ENCODE data around the gene PRR14.
A peak's percentile ranks its signal among the peaks of the same experiment; 100 is the strongest.

Gene PRR14

GRCh38 chr16:30660424-30661261, 9.9 kb downstream of the PRR14 start:
- peak; percentile 71 for DNase-seq

DNA sequence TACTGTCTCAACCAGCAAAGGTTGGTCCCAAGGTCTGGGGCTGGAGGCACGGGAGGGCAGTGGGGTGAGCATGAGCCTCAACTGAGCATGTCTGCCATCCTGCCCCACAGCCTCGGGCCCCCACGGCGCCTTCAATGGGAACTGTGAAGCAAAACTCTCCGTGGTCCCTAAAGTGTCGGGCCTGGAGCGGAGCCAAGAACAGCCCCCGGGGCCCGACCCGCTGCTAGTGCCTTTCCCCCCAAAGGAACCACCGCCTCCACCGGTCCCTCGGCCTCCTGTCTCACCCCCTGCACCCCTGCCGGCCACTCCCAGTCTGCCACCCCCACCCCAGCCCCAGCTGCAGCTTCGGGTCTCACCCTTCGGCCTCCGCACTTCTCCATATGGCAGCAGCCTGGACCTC, 11.7 kb downstream of the PRR14 start:
- DNase-seq, result no peak

DNA sequence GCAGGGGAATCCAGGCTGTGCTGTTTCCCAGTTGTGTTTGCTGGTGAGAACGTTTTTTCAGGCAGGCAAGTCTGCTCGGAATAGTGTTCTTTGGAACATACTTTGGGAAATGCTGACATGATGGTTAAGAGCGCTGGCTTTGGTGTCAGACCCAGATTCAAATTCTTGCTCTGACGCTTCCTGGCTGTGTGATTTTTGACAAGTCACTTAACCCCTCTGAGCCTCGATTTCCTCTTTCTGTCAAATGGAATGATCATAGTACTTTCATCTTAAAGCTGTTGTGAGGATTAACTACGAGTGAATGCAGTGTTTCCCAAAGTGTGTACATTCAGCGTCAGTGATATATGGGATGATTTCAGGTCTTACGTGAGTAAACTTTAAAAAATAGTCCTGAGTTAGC, 12.3 kb downstream of the PRR14 start:
- no peak for DNase-seq

DNA sequence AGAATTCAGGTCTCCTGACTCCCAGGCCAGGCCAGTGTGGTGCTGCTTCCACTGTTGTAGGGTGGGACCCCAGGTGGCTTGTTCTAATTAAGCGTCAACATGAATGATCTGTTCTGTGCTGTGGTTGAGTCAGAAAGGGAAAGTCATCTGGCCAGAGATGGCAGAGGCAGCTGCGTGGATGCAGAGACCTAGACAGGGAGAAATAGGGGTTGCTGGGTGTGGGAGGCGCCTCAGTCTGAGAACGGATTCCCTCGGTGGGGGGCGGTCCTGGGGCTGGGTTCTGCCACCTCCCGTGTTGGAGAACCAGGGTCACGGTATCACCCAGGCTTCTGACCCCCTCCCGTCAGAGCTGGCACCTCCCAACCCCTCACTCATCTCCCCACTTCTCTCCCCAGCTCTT, 13.1 kb downstream of the PRR14 start:
- DNase-seq, result no peak

- no peak for DNase-seq
Observed at GRCh38 chr16:30664616-30665109, 13.9 kb downstream of the PRR14 start.

DNA sequence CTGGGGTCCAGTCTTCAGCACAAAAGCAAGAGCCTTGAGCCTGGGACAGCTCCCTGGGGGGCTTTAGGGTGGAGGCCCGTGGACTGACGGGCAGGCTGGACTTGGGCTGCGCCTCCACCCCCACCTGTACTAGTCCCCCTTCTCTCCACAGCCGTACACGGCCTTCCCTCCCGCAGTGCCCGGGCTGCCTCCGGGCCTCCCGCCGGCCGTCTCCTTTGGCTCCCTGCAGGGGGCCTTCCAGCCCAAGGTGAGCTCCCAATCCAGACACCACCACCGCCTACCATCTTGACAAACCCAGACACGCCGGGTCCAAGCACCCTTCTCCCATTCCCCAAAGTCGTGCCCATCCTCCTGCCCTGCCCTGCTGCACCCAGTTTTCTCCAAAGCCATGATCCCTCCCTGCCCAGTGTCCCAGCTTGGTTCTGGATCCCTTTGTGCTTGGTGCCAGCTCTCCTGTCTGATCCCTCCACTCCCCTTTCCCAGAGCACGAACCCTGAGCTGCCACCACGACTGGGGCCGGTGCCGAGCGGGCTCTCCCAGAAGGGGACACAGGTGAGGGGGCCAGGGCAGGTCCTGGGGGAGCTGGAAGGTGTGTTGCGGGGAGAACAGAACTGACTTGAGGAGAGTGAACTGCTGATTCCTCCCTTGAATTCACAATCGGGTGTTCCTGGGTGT, 14.5 kb downstream of the PRR14 start:
- no peak for DNase-seq

DNA sequence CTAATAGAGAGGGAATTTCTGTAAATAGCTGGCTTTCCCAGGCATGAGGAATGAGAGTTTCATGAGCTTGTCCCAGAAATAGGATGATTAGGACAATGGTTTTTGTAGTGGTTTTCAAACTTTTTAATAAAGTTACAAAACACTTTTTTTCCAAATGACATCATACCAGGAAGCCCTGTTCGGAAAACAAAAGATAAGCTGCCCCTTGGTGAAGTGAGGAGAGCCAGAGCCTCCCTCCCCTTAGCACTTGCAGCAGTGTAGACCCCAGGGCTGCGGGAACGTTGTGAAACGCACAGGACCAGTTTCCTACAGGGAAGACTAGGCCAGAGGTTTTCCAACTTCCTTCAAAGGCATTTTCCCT, 15.1 kb downstream of the PRR14 start:
- no peak for DNase-seq

GRCh38 chr16:30666681-30667080, 15.9 kb downstream of the PRR14 start:
- DNase-seq, result no peak

- DNase-seq, result no peak
Observed at GRCh38 chr16:30667361-30667905, 16.7 kb downstream of the PRR14 start.

DNA sequence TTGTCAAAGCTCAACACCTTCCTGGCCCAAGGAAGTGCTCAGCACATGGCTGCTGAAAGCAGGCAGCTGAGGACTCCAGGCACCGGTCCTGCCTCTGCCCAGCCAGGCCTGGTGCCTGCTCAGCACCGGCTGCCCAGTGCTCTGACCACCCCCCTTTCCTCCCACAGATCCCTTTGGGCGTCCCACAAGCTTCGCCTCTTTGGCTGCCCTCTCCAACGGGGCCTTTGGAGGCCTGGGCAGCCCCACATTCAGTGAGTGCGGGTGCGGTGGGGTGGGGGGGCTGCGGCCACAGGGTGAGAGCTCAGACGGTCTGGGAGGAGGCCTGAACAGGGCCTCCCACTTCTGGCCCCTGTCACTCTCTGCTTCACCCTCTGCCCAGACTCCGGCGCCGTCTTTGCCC, 17.6 kb downstream of the PRR14 start:
- no peak for DNase-seq

DNA sequence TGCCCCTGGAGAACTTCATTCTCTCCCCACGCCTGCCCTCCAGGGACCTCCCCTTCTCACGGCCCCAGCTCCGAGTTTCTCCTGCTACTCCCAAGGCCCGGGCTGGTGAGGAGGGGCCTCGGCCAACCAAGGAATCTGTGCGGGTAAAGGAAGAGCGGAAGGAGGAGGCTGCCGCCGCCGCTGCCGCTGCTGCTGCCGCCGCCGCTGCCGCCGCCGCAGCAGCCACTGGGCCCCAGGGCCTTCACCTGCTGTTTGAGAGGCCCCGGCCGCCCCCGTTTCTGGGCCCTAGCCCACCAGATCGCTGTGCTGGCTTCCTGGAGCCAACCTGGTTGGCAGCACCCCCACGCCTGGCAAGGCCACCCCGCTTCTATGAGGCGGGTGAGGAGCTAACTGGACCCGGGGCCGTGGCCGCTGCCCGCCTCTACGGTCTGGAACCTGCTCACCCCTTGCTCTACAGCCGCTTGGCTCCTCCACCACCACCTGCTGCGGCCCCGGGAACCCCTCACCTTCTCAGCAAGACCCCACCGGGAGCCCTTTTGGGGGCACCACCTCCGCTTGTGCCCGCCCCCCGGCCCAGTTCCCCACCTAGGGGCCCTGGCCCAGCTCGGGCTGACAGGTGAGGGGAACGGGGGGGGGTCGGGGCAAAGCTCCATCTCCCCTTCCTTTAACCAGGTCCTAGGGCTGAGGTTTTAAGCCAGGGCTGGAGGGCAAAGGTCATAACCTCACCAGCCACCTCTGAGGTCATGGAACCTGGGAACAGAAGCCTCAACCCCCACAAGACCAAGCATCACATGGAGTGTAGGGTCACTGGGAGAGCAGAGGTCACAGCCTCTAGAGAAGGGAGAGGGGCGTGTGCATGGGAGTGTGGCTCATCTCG, 18.5 kb downstream of the PRR14 start:
- no peak for DNase-seq

- no peak for DNase-seq
Observed at GRCh38 chr16:30669903-30670824, 19.4 kb downstream of the PRR14 start.

GRCh38 chr16:30675143-30675542, 24.4 kb downstream of the PRR14 start:
- DNase-seq, result no peak

DNA sequence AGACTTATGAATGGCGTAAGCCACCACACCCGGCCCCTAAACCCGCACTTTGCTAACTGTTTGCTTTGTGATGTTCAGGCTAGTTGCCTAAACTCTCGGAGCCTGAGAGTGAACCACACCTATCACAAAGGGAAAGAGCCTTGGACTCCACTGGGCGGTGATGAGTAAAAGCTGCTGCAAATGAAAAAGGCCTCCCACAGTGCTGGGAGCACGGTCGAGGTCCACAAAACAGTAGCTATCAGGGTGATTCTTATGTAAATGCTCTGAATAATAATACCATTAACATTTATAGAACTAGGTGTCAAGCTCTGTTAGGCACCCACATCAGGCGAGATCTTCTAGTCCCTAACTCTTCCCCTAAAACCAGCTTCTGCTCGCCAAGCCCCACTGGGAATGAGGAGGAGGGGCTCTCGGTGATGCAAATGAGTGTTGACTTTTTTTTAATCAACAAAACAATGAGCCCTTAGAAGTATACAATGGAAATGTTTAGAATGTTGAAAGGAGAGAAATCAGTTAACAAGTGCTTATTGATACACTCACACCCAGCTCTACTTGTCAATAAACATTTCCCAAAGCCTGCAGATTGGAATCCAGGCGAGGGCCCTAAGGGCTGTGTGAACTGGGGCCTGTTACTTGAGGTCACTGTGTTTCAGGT, 27.3 kb downstream of the PRR14 start:
- DNase-seq, result no peak

GRCh38 chr16:30678586-30678970, 27.8 kb downstream of the PRR14 start:
- no peak for DNase-seq

DNA sequence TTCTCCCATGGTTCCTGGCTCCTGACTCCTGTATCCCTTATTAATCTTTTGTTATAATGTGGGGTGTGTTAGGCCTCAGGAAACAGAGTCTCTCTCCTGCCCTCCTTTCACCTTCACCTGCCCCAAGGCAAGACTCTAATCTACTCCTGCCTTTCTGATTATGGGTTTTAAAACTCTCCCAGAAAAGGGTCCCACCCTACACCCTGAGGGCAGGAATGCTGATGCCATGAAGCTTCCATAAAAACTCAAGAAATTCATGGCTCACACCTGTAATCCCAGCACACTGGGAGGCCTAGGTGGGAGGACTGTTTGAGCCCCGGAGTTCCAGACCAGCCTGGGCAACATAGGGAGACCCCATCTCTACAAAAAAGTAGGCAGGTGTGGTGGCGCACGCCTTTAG, 29.6 kb downstream of the PRR14 start:
- DNase-seq, result no peak

- DNase-seq, result no peak
Observed at GRCh38 chr16:30688701-30689100, 37.9 kb downstream of the PRR14 start.

- no peak for DNase-seq
Observed at GRCh38 chr16:30691907-30692306, 41.1 kb downstream of the PRR14 start.

DNA sequence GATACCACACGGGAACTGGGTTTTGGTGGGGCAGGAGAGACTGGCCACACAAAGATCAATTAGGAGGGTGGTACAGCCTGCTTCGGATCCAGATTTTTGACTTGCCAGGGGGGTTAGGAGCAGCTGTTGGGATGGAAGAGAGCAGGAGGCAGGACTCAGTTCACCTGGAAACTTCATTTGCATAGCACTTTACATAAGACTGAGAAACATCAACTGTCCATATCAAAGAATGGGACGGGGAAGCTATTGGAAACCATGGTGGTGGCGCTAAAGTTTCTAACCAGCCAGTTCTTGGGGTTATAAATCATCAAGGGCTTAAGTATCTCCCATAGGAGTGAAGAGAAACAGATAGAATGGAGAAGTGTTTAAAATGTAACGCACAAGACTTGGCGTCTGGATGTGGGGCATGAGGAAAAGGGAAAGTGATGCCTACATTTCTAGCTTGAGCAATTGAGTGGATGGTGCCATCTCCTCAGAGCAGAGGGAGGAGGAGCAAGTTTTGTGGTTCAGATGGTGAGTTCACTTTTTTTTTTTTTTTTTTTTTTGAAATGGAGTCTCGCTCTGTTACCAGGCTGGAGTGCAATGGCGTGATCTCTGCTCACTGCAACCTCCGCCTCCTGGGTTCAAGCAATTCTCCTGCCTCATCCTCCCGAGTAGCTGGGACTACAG, 41.8 kb downstream of the PRR14 start:
- no peak for DNase-seq

DNA sequence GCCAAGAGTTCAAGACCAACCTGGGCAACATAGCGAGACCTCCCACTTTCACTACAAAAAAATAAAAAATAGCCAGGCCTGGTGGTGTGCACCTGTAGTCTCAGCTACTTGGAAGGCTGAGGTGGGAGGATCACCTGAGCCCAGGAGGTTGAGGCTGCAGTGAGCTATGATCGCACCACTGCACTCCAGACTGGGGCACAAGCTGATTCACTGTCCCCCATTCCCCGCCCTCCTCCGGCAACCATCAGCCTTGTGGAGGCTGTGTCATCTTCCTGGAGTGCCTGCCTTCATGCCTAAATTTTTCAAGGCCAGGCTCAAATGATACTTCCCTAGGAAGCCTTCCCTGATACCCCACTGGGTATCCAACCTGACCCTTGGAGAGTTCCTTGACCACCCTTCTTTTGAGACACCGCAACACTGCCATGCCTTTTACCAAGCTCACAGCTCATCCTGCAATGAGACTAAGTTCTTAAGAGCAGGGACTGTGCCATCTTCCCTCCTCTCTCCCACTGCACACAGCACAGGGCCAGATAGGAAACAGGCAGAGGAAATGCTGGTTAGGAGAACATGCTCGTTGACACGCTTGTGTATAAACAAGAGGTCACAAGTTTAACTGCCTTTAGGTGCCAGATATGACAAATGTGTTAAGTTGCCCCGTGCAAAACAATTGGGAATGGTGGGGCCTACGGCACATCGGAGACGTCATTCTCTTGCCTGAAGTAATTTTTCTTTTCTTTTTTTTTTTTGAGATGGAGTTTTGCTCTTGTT, 44.4 kb downstream of the PRR14 start:
- DNase-seq, result no peak
